Measurements from ENCODE around the gene DBN1.

The DBN1 gene

GRCh38 chr5:177509991-177510566 is 36.6 kb upstream of the DBN1 start:
- peak overlapping the region; percentile 62 for H3K4me3 ChIP-seq (ENCODE audit: low read depth, low read length)
- TF ChIP-seq CTCF (IDR thresholded peaks at IDR 0.05; ENCODE audit: insufficient read depth, low read depth, low read length, missing control alignments) = peak; percentile 5
- DNase-seq (ENCODE audit: low read depth) = peak; percentile 75

GRCh38 chr5:177509381-177509951 is 36.0 kb upstream of the DBN1 start, which contains the start of gene DOK3:
Gene DOK3 (minus strand): TSS chr5:177509826. CDS start chr5:177509540, 286 bp downstream.
- DNase-seq (ENCODE audit: low read depth) = peak; percentile 66
- TF ChIP-seq CTCF (IDR thresholded peaks at IDR 0.05; ENCODE audit: insufficient read depth, low read depth, low read length, missing control alignments) = no peak
- peak within 1 kb of the TSS; percentile 62 for H3K4me3 ChIP-seq (ENCODE audit: low read depth, low read length)

- H3K4me3 ChIP-seq (ENCODE audit: low read depth, low read length) = peak overlapping the region; percentile 62
- no peak for TF ChIP-seq CTCF (IDR thresholded peaks at IDR 0.05; ENCODE audit: insufficient read depth, low read depth, low read length, missing control alignments)
- peak; percentile 69 for DNase-seq (ENCODE audit: low read depth)
Measured at GRCh38 chr5:177508837-177509236, 35.4 kb upstream of the DBN1 start.

GRCh38 chr5:177508221-177508611 is 34.8 kb upstream of the DBN1 start:
- no peak for TF ChIP-seq CTCF (IDR thresholded peaks at IDR 0.05; ENCODE audit: insufficient read depth, low read depth, low read length, missing control alignments)
- peak; percentile 31 for DNase-seq (ENCODE audit: low read depth)
- peak overlapping the region; percentile 62 for H3K4me3 ChIP-seq (ENCODE audit: low read depth, low read length)

- peak; percentile 35 for DNase-seq (ENCODE audit: low read depth)
- TF ChIP-seq CTCF (IDR thresholded peaks at IDR 0.05; ENCODE audit: insufficient read depth, low read depth, low read length, missing control alignments) = peak; percentile 5
- H3K4me3 ChIP-seq (ENCODE audit: low read depth, low read length) = peak overlapping the region; percentile 62
Measured at GRCh38 chr5:177507596-177508220, 34.3 kb upstream of the DBN1 start.

GRCh38 chr5:177507165-177507564 is 33.7 kb upstream of the DBN1 start:
- H3K4me3 ChIP-seq (ENCODE audit: low read depth, low read length) = no peak overlapping the region
- peak; percentile 24 for TF ChIP-seq CTCF (IDR thresholded peaks at IDR 0.05; ENCODE audit: insufficient read depth, low read depth, low read length, missing control alignments)
- peak; percentile 46 for DNase-seq (ENCODE audit: low read depth)
